B cell (primary cell): ENCODE data around the gene VASN.

ENCODE experiments used
- EZH2 ChIP-seq: IDR thresholded peaks from 2 replicates; pipeline ENCODE4 v1.6.1; 2012; ENCODE audit warnings: borderline replicate concordance, low read depth, mild to moderate bottlenecking, moderate library complexity, low read length; ENCODE audit not compliant: insufficient read depth, poor library complexity, severe bottlenecking
- TF ChIP-seq, protein P1 (sequence below): fragments of 200-600 bp; IDR thresholded peaks from one replicate; pipeline ENCODE4 v1.8.0; 2022; ENCODE audit warnings: antibody characterized with exemption, mild to moderate bottlenecking

DNA sequence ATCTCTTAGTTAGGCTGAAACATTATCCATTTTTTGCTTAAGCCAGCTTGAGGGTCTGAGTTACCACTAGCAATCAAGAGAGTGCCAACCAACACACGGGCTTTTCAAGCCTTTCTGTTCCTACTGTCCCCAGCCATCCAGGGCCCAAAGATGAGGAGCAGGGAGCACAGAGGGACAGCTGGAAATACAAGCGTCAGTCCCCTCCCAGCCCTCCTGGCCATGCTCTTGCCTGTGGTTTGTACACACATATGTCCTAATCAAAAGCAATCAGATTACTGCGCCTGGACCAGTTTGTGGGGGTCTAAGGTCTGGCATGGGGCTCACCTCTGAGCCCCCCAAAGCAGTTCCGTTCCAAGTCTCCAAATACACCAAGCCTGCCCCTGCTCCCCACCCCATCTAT, 41.2 kb downstream of the VASN start:
- TF ChIP-seq, protein P1, sequence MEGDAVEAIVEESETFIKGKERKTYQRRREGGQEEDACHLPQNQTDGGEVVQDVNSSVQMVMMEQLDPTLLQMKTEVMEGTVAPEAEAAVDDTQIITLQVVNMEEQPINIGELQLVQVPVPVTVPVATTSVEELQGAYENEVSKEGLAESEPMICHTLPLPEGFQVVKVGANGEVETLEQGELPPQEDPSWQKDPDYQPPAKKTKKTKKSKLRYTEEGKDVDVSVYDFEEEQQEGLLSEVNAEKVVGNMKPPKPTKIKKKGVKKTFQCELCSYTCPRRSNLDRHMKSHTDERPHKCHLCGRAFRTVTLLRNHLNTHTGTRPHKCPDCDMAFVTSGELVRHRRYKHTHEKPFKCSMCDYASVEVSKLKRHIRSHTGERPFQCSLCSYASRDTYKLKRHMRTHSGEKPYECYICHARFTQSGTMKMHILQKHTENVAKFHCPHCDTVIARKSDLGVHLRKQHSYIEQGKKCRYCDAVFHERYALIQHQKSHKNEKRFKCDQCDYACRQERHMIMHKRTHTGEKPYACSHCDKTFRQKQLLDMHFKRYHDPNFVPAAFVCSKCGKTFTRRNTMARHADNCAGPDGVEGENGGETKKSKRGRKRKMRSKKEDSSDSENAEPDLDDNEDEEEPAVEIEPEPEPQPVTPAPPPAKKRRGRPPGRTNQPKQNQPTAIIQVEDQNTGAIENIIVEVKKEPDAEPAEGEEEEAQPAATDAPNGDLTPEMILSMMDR: no peak
- no peak for TF ChIP-seq EZH2
